SH-SY5Y (cell line): Measurements from ENCODE around the gene SV2C.

ENCODE experiments used
- GATA2 ChIP-seq: IDR thresholded peaks from 2 replicates; pipeline ENCODE4 v1.6.1; 2011; ENCODE audit warnings: mild to moderate bottlenecking, low read depth, low read length
- GATA3 ChIP-seq: IDR thresholded peaks from 2 replicates; pipeline ENCODE4 v1.6.1; 2011; ENCODE audit warnings: low read depth, mild to moderate bottlenecking, low read length, moderate library complexity

SV2C gene

DNA sequence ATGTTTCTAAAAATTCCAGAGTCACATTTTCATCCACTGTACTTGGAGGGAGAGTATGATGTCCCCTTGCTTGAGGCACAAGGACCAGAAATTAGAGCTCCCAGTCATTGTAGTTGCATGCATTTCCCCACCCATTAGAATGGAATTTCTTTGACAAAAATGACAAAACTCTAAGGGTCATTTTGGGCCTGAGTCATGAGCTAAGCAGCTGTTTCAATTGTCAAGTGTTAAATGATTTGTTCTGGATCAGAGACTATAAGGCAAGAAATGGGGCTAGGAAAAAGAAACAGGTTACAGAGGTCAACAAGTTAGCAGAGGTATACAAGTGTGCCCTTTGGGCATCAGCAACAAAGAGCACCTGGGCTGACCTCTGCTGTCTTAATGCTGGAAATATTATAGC, 188.7 kb downstream of the SV2C start:
- TF ChIP-seq GATA2 (no peak), GATA3 (no peak)

GRCh38 chr5:76273206-76273885, 190.2 kb downstream of the SV2C start:
- TF ChIP-seq GATA2 (no peak), GATA3 (no peak)

DNA sequence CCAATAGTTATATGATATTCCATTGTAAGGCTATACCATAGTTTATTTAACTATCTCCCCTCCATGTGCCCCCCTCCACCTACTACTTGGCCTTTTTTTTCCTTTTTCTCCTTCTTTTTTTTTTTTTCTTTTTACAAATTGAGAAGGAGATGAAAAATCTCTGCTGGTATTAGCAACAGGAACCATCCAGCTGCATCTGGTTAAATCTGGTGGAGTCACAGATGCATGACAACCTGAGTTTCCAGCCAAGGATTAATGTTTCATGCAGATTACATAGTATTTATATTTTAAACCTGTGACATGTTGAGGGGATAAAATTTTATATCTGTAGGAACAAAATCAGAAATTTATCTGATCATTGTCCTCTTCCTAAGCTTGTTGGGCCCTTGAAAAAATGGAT, 191.4 kb downstream of the SV2C start:
- no peak for TF ChIP-seq GATA3
- no peak for TF ChIP-seq GATA2

DNA sequence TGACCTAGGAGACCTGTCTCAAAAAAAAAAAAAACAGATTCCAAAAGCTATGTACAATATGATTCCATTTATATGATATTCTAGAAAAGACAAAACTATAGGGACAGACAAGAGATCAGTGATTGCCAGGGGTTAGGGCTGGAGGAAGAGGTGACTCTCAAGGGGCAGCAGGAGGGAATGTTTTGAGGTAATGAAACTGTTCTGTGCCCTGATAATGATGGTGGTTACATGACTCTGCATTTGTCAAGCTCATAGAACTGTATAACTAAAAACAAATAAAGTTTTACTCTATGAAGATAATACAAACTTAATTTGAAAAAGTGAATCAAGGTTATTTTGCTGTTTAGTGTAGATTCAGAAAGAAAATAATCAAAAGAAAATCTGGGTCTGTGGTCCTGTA, 194.6 kb downstream of the SV2C start:
- TF ChIP-seq GATA3, result no peak
- no peak for TF ChIP-seq GATA2

DNA sequence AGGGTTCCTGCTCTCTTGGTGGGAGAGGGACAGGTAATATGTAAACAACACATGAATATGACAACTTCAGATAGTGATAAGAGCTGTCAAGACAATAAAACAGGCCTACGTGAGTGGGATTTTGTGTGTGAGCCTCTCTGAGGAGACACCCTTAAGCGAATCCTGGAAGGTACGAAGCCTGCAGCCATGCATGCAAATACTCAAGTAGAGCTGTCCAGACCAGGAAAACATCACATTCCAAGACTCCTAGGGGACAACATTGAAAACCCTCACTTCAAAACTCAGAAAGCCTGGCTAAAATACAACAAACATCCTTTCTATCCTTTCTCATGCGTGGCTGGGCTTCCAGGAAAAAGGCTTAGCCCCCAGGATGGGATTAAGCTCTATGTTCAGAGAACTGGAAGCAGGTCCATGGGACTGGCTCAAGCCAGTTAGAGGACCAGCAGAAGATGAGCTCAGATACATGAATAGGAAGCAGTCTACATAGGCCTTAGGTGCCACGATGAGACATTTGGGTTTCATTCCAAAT, 195.1 kb downstream of the SV2C start:
- TF ChIP-seq GATA2 (no peak), GATA3 (no peak)

GRCh38 chr5:76280494-76280893, 197.3 kb downstream of the SV2C start:
- no peak for TF ChIP-seq GATA2

- TF ChIP-seq GATA2, result no peak
- no peak for TF ChIP-seq GATA3
These were observed 200.5 kb downstream of the SV2C start for GRCh38 chr5:76283670-76284069.

DNA sequence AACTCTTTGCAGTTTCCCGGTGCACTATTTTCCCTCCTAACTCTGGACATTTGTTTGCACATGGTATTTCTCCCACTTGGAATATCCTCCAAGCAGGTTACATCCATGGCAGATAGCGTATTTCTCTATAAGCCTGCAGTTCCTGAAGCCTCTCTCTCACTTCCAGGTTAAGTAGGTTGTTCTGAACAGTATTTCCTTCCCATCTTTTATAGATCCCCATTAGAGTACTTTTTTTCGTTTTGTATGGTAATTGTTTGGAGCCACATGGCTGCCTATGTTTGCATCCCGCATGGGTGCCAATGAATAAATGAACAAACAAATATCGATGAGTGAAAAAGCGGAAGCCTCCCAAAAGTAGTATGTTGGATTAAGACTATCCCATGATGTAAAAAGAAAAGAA, 206.5 kb downstream of the SV2C start:
- no peak for TF ChIP-seq GATA3
- TF ChIP-seq GATA2, result no peak

GRCh38 chr5:76290321-76290757, 207.2 kb downstream of the SV2C start:
- TF ChIP-seq GATA3 (no peak), GATA2 (no peak)

DNA sequence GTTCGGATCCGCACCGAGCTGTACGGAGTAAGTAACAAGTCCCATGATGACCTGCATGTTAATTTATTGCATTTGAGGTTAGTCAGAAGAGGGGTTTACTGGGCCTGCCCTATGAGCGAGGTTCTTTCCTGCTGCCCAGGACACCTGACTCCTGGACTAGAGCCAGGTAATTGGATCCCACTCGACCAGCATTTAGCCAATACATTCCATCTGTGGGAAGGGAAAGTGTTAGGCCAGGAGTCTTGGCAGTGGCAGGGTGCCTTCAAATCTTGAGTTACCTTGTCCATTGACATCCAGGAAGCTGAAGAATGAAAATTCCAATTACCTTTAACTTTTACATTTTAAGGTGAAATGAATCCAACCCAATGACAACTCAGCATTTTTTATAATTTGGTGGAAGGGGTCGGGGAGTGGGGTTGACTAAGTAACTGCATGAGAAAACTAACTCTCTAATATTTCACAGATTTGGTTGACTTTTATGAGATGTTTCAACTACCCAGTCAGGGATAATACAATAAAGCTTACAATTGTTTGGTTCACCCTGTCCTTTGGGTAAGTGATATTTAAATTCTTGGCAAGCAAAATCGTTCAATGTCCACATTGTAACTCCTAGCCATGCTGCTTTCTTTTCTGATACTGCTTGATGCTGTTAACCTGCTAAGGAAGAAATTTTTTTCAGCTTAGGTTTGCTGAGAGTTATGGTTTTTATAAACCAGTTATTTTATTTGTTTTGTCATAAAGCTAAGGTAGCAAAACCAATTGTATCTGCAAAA, 208.3 kb downstream of the SV2C start:
- TF ChIP-seq GATA3 (no peak), GATA2 (no peak)

DNA sequence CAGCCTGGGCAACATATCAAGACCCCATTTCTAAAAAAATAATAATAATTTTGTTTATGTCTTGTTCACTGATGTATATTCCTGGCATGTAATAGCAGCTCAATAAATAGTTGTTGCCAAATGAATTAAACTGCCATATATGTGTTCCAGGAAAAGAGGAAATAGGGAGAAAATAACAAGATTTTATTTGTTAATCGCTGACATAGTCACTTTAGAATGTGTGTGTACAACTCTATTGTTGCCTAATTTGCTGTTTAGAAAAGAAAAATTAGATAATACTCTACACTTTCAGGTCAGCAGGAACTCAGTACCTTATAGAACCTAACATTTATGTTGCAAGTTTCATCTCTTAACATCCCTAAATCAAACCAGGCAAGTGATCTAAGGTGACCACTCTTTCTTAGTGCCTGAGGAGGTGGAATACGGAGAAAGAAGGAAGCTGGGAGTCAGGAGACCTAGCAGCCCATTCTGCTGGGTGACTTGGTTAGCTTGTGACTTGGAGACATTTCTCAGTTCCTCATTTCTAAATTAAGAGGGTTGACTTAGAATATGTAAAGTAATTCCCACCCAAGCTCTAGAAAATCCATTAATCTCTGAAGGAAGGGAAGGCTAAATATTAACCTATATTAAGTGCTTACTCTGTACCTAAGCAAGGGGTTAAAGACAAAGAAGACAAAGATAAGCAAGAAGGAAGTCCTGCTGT, 209.6 kb downstream of the SV2C start:
- TF ChIP-seq GATA2, result no peak
- TF ChIP-seq GATA3, result no peak

DNA sequence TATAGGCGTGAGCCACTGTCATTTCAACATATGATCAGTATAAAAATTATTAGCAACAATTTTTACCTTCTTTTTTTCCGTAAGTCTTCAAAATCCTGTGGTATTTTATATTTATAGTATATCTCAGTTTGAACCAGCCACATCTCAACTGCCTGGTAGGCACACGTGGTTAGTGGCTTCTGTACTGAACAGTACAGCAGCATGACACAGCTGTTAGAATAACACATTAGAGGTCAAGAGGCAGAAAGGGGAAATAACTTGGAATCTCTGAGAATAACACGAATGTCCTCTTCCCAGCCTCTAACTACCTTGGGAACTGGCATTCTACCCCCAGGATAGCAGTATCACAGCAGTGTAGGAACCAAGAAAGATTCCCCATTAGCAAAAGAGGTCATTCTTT, 211.4 kb downstream of the SV2C start:
- TF ChIP-seq GATA3 (no peak), GATA2 (no peak)

GRCh38 chr5:76298852-76299251, 215.7 kb downstream of the SV2C start:
- TF ChIP-seq GATA3 (no peak), GATA2 (no peak)

DNA sequence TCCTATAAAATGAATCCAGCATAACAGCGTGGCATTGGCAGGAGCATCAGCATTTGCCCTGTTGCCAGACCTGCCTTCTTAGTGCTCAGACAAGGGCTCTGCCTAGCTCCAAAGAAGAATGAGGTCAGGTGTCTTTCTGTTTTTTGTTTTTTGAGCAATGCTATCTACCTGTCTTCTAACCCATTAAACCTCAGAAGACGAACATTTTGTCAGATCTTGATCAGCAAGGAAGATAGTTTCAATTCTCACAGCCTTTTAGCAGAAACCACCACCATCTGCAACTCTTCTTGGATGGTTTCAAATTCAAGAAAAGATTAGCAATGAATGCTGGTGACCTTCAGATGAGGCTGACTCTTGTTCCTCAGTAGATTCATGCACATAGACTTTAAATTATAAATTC, 216.4 kb downstream of the SV2C start:
- TF ChIP-seq GATA3 (no peak), GATA2 (no peak)
